HG02623 (cell line): ENCODE results near the gene CDKN2B-AS1.
A peak's percentile ranks its signal among the peaks of the same experiment; 100 is the strongest.
"Not testable (repeated sequence)": the region's sequence is repeated elsewhere in the genome, so short reads cannot be mapped to it uniquely, and the experiment has no call there.

Experiments used
- ATAC-seq: cut with Tn5 transposase; IDR thresholded peaks from one replicate; pipeline ENCODE4 v1.9.1; 2021; ENCODE audit warnings: moderate library complexity; ENCODE audit not compliant: unreplicated experiment

Gene CDKN2B-AS1

DNA sequence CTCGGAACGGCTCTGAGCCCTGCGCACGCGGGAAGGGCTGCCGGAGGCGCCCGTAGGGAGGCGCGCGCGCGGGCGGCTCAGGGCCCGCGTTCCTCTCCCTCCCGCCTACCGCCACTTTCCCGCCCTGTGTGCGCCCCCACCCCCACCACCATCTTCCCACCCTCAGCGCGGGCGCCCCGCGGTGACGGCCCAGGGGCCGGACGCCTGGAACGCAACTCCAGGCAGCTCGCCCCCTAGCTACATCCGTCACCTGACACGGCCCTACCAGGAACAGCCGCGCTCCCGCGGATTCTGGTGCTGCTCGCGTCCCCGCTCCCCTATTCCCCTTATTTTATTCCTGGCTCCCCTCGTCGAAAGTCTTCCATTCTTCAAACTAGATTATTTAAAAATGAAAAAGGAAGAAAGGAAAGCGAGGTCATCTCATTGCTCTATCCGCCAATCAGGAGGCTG lies at the start of gene CDKN2B-AS1:
CDKN2B-AS1 (plus strand) TSS at position 236 of the 450 bp plus-strand sequence.
- peak; percentile 37 for ATAC-seq

GRCh38 chr9:21945606-21946005 lies 49.0 kb upstream of the CDKN2B-AS1 start:
- no peak for ATAC-seq

DNA sequence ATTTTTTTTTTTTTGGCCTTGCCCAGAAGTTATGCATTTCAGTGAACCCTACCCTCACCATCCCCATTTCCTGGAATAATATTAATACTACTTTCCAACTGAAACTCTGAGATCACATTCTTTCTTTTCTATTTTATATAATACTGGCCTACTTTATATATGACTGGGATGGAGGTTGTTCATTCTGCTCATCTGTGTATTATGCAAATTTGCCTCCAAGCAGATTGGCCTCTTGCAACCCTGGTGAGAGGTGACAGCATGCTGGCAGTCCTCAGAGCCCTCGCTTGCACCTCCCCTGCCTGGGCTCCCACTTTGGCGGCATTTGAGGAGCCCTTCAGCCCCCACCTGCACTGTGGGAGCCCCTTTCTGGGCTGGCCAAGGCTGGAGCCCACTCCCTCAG lies 35.8 kb upstream of the CDKN2B-AS1 start:
- no peak for ATAC-seq

- ATAC-seq: not testable (repeated sequence)
These were observed 35.3 kb upstream of the CDKN2B-AS1 start for GRCh38 chr9:21959268-21959667.

- no peak for ATAC-seq
These were observed 33.0 kb upstream of the CDKN2B-AS1 start for GRCh38 chr9:21961569-21961968.

- ATAC-seq: peak; percentile 61
These were observed 29.6 kb upstream of the CDKN2B-AS1 start for GRCh38 chr9:21964925-21965385.

- peak; percentile 83 for ATAC-seq
These were observed 29.1 kb upstream of the CDKN2B-AS1 start for GRCh38 chr9:21965401-21965951.

GRCh38 chr9:21966140-21966851 lies 28.3 kb upstream of the CDKN2B-AS1 start:
- ATAC-seq: no peak

DNA sequence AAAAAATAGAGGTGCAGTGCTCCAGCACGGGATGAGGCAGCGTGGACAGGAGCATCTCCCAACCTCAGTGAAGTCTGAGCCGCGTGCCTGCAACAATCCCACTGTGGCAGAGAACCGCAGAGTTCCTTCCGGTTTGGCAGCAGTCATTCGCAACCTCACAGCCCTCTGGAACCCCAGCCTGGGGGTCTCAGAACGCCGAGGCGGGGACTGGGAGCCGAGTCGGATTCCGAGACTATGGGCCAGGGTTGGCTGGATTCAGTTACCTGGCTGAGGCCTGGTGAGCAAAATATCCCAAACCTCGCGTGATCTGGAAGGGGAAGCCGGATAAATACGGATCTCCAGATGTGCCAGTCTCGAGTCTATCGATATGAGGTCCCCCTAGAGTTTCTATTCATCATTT lies 27.4 kb upstream of the CDKN2B-AS1 start:
- ATAC-seq: no peak

DNA sequence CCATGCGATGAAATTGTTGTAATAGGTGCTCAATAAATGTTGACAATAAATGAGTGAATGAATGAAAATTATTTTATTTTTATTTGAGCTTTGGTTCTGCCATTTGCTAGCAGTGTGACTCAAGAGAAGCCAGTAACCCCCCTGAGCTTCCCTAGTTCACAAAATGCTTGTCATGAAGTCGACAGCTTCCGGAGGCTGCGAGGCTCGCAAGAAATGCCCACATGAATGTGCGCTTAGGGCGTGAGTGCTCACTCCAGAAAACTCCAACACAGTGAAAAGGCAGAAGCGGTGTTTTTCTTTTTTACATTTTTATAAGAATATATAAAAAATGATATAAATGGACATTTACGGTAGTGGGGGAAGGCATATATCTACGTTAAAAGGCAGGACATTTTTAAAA lies 26.9 kb upstream of the CDKN2B-AS1 start:
- ATAC-seq: no peak

GRCh38 chr9:21968331-21969010 lies 26.1 kb upstream of the CDKN2B-AS1 start:
- ATAC-seq: no peak

DNA sequence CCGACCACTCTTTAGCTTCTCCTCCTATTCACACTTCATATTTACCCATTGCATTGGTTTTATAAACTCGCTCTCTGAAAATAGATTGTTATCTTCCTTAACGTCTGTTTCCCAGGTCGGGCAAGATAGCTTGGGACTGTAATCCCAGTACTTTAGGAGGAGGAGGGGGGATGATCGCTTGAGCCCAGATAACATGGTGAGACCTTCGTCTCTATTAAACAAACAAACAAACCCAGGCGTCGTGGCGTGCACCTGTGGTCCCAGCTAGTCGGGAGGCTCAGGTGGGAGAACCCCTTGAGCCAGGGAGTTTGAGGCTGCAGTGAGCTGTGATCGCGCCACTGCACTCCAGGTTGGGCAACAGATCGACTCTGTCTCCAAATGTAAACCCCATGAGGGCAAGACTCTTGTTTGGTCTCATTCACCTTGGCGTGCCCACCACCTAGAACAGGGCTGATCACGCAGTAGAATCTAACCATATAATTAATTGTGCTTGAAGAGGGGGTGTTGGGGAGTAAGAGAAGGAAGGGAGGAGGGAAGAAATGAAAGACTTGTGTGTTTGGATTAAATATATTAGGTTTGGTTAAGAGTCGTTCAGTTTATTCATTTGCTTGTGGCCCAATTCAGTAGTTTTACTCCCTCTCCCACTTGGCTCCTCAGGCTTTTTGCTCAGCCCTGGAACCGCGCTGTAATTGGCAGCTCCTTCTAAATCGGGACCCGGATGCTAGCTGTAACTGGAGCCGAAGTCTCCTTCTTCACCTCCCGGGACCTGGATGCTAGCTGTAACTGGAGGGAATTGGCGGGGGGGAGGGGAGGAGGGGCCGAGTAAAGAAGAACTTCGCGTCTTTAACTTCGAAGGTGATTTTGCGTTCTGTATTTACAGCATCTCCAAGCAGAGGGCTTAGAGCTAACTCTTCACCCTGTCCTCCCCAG lies 25.3 kb upstream of the CDKN2B-AS1 start:
- ATAC-seq: no peak

DNA sequence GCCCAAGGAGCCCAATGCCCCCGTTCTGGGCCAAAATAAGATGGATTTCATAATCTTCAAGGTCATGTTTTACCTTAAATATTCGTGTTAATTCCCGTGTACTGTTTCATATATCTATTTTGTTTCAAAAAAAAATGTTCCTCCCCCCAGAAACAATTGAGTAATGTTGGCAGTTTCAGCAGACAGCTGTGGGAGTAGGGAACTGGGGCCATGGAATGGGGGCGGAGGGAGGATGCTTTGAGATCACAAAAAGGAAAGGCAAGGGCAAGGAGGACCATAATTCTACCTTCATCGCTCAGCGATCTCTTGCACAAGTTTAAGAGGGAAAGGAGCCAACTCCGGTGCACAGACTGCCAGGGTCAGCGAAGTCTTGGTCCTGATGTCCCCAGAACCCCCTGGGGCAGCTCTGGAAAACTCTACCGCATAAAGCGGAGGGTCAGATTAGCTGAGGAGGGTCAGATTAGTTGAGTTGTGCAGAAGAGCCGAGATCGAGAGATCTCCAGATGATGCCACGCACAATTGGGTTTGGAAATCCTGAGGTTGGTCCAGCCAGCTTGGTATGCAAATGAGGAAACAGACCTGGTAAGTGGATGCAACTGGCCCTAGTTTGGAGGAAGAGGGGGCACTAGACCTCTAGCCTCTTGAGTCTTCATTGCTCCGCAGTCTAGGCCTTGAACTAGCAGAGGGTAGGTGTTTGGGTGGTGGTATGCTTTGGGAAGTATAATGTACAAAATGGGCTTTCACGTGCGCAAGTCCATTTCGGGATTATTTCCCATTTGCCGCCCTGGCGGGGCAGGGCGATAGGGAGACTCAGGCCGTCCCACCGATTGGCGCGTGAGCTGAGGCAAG lies 24.4 kb upstream of the CDKN2B-AS1 start:
- ATAC-seq: no peak

GRCh38 chr9:21970800-21971640 lies 23.6 kb upstream of the CDKN2B-AS1 start:
- ATAC-seq: no peak

- no peak for ATAC-seq
These were observed 22.2 kb upstream of the CDKN2B-AS1 start for GRCh38 chr9:21972361-21972760.

GRCh38 chr9:21974343-21974721 lies 20.3 kb upstream of the CDKN2B-AS1 start:
- ATAC-seq: no peak

DNA sequence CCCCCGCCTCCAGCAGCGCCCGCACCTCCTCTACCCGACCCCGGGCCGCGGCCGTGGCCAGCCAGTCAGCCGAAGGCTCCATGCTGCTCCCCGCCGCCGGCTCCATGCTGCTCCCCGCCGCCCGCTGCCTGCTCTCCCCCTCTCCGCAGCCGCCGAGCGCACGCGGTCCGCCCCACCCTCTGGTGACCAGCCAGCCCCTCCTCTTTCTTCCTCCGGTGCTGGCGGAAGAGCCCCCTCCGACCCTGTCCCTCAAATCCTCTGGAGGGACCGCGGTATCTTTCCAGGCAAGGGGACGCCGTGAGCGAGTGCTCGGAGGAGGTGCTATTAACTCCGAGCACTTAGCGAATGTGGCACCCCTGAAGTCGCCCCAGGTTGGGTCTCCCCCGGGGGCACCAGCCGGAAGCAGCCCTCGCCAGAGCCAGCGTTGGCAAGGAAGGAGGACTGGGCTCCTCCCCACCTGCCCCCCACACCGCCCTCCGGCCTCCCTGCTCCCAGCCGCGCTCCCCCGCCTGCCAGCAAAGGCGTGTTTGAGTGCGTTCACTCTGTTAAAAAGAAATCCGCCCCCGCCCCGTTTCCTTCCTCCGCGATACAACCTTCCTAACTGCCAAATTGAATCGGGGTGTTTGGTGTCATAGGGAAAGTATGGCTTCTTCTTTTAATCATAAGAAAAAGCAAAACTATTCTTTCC lies 19.7 kb upstream of the CDKN2B-AS1 start:
- peak; percentile 53 for ATAC-seq

DNA sequence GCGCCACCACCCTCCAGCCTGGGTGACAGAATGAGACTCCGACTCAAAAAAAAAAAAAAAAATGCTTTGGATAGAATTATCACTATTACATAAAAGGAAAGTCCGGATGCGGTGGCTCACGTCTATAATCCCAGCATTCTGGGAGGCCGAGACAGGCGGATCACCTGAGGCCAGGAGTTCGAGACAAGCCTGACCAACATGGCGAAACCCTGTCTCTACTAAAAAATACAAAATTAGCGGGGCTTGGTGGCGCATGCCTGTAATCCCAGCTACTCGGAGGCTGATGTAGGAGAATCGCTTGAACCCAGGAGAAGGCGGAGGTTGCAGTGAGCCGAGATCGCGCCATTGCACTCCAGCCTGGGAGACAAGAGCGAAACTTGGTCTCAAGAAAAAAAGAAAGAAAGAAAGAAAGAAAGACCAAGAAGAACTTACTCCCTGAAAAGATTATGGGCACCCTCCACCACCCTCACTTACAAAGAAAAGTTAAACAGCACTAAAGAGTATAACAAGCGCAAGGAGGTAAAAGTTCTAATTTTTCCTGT lies 18.2 kb upstream of the CDKN2B-AS1 start:
- ATAC-seq: no peak
